Adipocyte (in vitro differentiated cells): ENCODE data around the gene SNRPD3.
"Not testable (repeated sequence)": the region's sequence is repeated elsewhere in the genome, so short reads cannot be mapped to it uniquely, and the experiment has no call there.

Experiments
- DNase-seq: peaks from one replicate; pipeline ENCODE4 v3.0.0-alpha.2; 2015; ENCODE audit warnings: low read depth
- H3K27me3 ChIP-seq: replicated peaks from 2 replicates; pipeline ENCODE4 v1.7.0; 2013; ENCODE audit warnings: mild to moderate bottlenecking, low read length, moderate library complexity; ENCODE audit not compliant: control insufficient read depth, insufficient read depth
- H3K36me3 ChIP-seq: 2 replicates; pipeline ENCODE4 v1.7.0; 2013; ENCODE audit warnings: low read length, mild to moderate bottlenecking, moderate library complexity; ENCODE audit not compliant: control insufficient read depth, insufficient read depth, severe bottlenecking
- H3K4me1 ChIP-seq: 2 replicates; pipeline ENCODE4 v1.7.0; 2013; ENCODE audit warnings: mild to moderate bottlenecking, low read length, moderate library complexity; ENCODE audit not compliant: control insufficient read depth, insufficient read depth
- H3K4me3 ChIP-seq: 2 replicates; pipeline ENCODE4 v1.7.0; 2013; ENCODE audit warnings: mild to moderate bottlenecking, low read length, moderate library complexity
- H3K9ac ChIP-seq: 2 replicates; pipeline ENCODE4 v1.7.0; 2013; ENCODE audit warnings: mild to moderate bottlenecking, low read length, moderate library complexity
- H3K9me3 ChIP-seq: 2 replicates; pipeline ENCODE4 v1.7.0; 2013; ENCODE audit warnings: mild to moderate bottlenecking, low read length, moderate library complexity; ENCODE audit not compliant: control insufficient read depth

The SNRPD3 gene

DNA sequence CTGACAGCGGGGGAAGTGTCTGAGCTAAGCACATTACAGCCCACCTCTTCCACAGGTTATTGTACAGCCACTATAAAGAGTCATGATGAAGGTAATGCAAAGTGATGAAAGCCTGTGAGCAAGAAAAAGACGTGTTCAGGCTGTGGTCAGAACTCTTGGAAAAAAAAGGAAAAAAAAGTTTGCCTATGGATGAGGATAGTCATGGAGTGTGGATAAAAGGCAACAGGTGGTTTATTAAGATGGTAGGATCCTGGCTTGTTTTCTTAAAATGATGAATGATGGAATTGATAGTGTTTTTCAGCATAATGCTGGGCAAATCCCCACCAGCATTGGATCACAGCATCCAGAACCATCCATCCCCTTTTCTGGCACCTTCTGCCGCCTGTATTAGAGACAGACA is 37.6 kb upstream of the SNRPD3 start:
- Histone ChIP-seq H3K9me3 (no peaks in the 10 kb centered on the region), H3K36me3 (no peaks in the 10 kb centered on the region), H3K4me1 (peaks cover 15% of the 10 kb centered on the region), H3K4me3 (no peak overlapping the region), H3K27me3 (peaks cover 6% of the 10 kb centered on the region), H3K9ac (no peak overlapping the region)
- DNase-seq, result no peak

DNA sequence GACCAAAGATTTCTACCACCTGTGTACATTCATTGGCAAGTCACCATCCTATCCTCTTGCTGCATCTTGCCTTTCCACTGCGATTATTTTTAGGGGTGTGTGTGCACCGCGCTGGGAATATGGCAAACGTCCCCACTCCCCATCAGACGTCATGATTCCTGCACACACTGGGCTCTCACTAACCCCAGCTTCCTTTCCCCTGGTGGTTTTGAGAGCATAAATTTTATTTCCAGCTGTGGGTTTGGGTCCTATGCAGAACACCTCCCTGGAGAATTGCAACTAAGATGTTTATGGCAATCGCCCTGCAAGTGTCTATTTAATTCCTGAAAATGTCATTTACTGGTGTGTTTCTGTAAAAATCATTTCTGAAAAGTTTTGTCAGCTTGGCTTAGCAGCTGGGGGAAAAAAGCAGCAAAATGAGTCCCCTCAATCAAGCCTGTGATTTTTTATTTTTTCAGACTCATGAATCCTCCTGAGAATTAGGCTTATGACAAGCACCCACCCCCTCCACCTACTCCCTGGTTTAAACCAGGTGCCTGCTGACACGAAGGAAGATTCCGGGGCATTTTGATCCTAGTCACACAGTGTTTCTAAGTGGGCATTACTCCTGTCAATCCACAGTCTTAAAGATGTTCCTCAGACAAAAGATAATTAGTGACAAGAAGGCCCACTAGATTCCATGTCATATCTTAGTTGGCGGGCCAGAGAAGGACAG is 36.9 kb upstream of the SNRPD3 start:
- H3K4me1 ChIP-seq, result peaks cover 18% of the 10 kb centered on the region
- H3K9ac ChIP-seq, result no peak overlapping the region
- no peak overlapping the region for H3K4me3 ChIP-seq
- H3K27me3 ChIP-seq, result peaks cover 6% of the 10 kb centered on the region
- DNase-seq, result no peak
- no peaks in the 10 kb centered on the region for H3K9me3 ChIP-seq
- no peaks in the 10 kb centered on the region for H3K36me3 ChIP-seq

DNA sequence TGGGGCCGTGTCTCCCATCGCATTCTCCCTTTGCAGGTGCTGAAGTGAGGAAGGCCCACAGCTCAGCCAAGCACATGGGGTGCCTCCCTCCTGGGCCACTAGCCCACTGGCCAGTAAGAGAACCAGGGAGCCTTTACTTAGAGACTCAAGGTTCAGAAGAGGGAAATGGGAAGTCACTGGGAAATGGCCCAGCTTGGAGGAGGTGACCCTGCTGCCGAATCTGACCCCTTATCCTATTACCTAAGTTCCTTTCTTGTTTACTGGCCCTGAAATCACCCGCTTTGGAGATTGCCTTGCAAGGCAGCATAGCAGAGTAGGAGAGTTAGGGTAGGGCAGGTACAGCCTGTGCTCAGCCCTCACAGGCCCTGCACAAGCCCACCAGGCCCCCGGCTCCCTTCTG is 36.3 kb upstream of the SNRPD3 start:
- H3K27me3 ChIP-seq, result peaks cover under 1% of the 10 kb centered on the region
- H3K4me1 ChIP-seq, result peaks cover 22% of the 10 kb centered on the region
- H3K9ac ChIP-seq, result no peak overlapping the region
- H3K4me3 ChIP-seq, result no peak overlapping the region
- no peaks in the 10 kb centered on the region for H3K9me3 ChIP-seq
- no peaks in the 10 kb centered on the region for H3K36me3 ChIP-seq
- DNase-seq, result no peak

DNA sequence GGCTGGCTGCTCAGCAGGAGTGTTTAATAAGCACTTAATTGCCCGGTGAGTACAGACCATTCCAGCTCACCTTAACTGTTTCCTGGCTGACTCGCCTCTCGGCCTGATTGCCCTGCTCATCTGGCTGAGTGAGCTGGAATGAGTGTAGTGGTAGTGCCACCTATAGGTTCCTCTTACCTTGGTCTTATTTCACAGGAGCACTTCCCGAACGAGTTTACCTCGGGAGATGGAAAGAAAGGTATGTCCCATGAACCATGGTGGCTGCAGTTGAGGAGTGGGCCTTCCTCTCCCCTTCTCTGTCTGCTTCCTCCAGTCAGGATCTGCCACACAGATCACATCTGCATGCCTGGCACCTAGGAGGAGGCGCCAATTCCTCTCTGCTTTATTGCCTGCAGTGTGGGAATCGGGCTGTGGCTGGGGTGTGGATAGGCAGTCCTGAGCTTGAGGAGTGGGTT is 34.0 kb upstream of the SNRPD3 start:
- H3K9me3 ChIP-seq, result no peaks in the 10 kb centered on the region
- H3K27me3 ChIP-seq, result no peaks in the 10 kb centered on the region
- peak; percentile 54 for DNase-seq
- no peak overlapping the region for H3K4me3 ChIP-seq
- no peaks in the 10 kb centered on the region for H3K36me3 ChIP-seq
- H3K4me1 ChIP-seq, result peaks cover 38% of the 10 kb centered on the region
- no peak overlapping the region for H3K9ac ChIP-seq

DNA sequence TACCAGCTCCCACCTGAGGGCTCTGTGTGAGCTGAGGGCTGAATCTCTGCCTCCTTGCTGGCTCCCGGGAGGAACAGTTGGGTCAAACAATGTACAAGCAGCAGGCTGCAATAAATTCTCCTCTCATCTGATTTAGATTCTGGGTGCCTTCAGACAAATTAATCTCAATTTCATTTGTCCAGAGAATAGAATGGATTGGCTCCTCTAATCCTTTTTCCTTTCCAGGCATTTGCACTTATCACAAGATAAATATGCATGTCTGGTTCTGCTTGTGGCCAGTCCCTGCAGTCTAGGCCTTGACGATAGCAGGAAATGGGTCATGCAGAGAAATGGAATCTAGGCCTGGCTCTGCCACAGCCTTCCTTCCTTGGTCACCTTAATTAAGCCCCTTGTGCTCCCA is 31.9 kb upstream of the SNRPD3 start:
- Histone ChIP-seq H3K4me1 (peaks cover 30% of the 10 kb centered on the region), H3K4me3 (no peak overlapping the region), H3K9me3 (no peaks in the 10 kb centered on the region), H3K27me3 (no peaks in the 10 kb centered on the region), H3K9ac (peak overlapping the region; percentile 3), H3K36me3 (no peaks in the 10 kb centered on the region)
- DNase-seq, result peak; percentile 30

GRCh38 chr22:24525416-24526037 is 30.3 kb upstream of the SNRPD3 start:
- Histone ChIP-seq H3K9me3 (no peaks in the 10 kb centered on the region), H3K4me3 (no peak overlapping the region), H3K27me3 (no peaks in the 10 kb centered on the region), H3K9ac (peak overlapping the region; percentile 18), H3K36me3 (no peaks in the 10 kb centered on the region), H3K4me1 (peaks cover 30% of the 10 kb centered on the region)
- DNase-seq, result peak; percentile 82

DNA sequence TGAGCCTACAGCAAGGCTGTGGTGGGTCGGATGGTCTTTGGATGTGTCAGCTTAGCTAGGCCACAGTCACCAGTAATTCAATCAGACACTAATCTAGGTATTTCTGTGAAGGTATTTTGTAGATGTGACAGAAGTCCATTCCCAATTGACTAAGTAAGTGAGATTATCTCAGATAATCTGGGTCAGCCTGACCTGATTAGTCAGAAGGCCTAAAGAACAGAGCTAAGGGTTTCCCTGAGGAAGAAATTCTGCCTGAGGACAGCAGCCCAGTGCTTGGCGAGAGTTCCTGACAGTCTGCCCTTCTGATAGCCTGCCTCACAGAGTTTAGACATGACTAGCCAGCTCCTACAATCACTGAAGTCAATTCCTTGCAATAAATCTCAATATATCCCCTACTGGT is 29.6 kb upstream of the SNRPD3 start:
- H3K4me3 ChIP-seq, result no peak overlapping the region
- H3K9me3 ChIP-seq, result no peaks in the 10 kb centered on the region
- peak overlapping the region; percentile 18 for H3K9ac ChIP-seq
- H3K27me3 ChIP-seq, result no peaks in the 10 kb centered on the region
- H3K4me1 ChIP-seq, result peaks cover 30% of the 10 kb centered on the region
- no peaks in the 10 kb centered on the region for H3K36me3 ChIP-seq
- DNase-seq, result no peak

- peaks cover 19% of the 10 kb centered on the region for H3K4me1 ChIP-seq
- no peaks in the 10 kb centered on the region for H3K9me3 ChIP-seq
- no peaks in the 10 kb centered on the region for H3K27me3 ChIP-seq
- no peak overlapping the region for H3K4me3 ChIP-seq
- no peak for DNase-seq
- H3K36me3 ChIP-seq, result no peaks in the 10 kb centered on the region
- H3K9ac ChIP-seq, result no peak overlapping the region
Measured at GRCh38 chr22:24529898-24530297, 25.9 kb upstream of the SNRPD3 start.

GRCh38 chr22:24530968-24531367 is 24.8 kb upstream of the SNRPD3 start:
- not testable (repeated sequence) for H3K27me3 ChIP-seq, H3K4me3 ChIP-seq, DNase-seq

DNA sequence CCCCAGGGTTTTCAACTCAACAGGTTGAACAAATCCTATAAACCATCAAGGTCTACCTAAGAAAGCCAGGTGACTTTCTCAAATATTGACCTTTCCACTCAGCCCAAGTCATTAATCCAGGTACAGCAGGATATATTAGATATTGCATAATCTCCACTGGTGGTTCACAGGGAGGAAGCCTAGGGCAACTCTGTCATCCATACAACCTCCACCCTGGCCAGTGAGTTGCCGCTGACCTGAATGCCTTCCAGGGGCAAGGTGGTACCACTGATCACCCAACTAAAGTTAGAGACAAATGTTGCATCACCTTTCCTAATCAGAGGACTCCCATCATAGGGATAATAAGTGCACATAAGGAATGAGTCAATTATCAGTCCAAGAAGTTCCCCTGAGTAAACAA is 23.7 kb upstream of the SNRPD3 start:
- H3K9ac ChIP-seq, result no peak overlapping the region
- H3K4me3 ChIP-seq, result no peak overlapping the region
- H3K4me1 ChIP-seq, result no peaks in the 10 kb centered on the region
- no peaks in the 10 kb centered on the region for H3K36me3 ChIP-seq
- H3K9me3 ChIP-seq, result no peaks in the 10 kb centered on the region
- DNase-seq, result no peak
- no peaks in the 10 kb centered on the region for H3K27me3 ChIP-seq

More at GRCh38 chr22:24530968-24531367, 24.8 kb upstream of the SNRPD3 start:
- H3K9ac ChIP-seq, H3K36me3 ChIP-seq, H3K9me3 ChIP-seq, H3K4me1 ChIP-seq: not testable (repeated sequence)

- Histone ChIP-seq H3K4me3 (no peak overlapping the region), H3K36me3 (peaks cover 10% of the 10 kb centered on the region), H3K9ac (no peak overlapping the region), H3K9me3 (no peaks in the 10 kb centered on the region), H3K4me1 (no peaks in the 10 kb centered on the region), H3K27me3 (no peaks in the 10 kb centered on the region)
- DNase-seq, result no peak
Measured at GRCh38 chr22:24535348-24535747, 20.5 kb upstream of the SNRPD3 start.
